Measurements from ENCODE around the gene BHLHA15.

Gene BHLHA15

DNA sequence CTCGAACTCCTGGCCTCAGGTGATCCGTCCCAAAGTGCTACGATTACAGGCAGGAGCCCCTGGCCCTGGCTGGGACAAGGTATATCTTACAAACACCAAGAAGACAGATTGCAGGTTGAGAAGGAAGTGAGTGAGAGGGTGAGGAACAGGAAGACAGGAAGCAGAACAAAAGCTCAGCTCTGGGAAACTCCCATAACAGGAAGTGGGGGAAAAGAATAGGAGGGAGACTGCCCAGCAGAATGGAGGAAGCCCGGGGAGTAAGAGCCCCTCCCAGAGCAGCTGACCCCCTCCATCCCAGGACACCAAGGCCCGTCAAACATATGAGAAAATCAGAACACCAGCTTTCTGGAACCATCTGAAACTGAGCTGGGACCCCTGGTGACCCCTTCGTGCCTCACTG is 37.9 kb downstream of the BHLHA15 start:
- H3K4me3 ChIP-seq (replicated peaks in 1 of 2; ENCODE audit: low read depth in 2 of 2, low read length in 2 of 2): no peak overlapping the region
- TF ChIP-seq, protein P1, sequence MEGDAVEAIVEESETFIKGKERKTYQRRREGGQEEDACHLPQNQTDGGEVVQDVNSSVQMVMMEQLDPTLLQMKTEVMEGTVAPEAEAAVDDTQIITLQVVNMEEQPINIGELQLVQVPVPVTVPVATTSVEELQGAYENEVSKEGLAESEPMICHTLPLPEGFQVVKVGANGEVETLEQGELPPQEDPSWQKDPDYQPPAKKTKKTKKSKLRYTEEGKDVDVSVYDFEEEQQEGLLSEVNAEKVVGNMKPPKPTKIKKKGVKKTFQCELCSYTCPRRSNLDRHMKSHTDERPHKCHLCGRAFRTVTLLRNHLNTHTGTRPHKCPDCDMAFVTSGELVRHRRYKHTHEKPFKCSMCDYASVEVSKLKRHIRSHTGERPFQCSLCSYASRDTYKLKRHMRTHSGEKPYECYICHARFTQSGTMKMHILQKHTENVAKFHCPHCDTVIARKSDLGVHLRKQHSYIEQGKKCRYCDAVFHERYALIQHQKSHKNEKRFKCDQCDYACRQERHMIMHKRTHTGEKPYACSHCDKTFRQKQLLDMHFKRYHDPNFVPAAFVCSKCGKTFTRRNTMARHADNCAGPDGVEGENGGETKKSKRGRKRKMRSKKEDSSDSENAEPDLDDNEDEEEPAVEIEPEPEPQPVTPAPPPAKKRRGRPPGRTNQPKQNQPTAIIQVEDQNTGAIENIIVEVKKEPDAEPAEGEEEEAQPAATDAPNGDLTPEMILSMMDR (IDR thresholded peaks at IDR 0.05; ENCODE audit: low read depth, low read length): no peak
- peak; percentile 20 to 47 for DNase-seq (ENCODE audit: low read depth in 2 of 2)

DNA sequence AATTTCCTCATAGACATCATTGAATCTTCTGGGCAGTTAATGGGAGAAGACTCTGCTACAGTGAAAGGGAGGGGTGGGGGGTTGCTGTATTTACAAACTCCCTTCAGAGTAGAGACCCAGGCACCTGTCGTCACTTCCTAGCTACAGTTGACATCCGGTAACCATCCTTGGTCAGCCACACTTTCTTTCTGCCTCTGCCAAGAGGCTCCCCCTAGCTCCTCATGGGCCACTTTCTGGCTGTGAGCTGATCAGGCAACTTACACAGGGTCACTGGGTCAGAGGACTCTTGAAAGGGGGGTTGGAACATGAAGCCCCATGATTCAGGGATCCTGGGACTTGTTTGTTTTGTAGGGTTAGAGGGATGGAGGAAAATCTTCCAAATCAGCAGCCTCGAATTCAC is 39.5 kb downstream of the BHLHA15 start:
- no peak for DNase-seq (ENCODE audit: low read depth in 2 of 2)
- TF ChIP-seq, protein P1 (IDR thresholded peaks at IDR 0.05; ENCODE audit: low read depth, low read length): no peak
- H3K4me3 ChIP-seq (replicated peaks in 1 of 2; ENCODE audit: low read depth in 2 of 2, low read length in 2 of 2): no peak overlapping the region

DNA sequence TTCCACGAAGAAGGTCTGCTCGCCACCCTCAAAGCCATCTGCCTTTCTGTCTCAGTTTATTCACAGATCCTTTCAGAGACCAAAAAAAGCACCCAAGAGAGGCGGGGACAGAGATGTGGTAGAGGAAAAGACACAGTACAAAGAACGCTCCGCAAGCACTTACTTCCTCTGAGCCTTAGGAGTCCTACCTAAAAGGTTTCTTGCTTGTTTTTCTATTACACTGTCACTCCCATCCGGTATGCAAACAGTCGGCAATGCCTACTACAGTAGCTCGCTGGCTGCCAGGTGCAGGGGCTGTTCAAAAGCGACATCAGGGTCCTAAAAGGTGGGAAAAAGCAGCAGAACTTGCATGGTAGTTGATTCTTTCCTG is 40.0 kb downstream of the BHLHA15 start:
- H3K4me3 ChIP-seq (replicated peaks in 1 of 2; ENCODE audit: low read depth in 2 of 2, low read length in 2 of 2): peak overlapping the region; percentile 92 to 95
- DNase-seq (ENCODE audit: low read depth in 2 of 2): no peak

DNA sequence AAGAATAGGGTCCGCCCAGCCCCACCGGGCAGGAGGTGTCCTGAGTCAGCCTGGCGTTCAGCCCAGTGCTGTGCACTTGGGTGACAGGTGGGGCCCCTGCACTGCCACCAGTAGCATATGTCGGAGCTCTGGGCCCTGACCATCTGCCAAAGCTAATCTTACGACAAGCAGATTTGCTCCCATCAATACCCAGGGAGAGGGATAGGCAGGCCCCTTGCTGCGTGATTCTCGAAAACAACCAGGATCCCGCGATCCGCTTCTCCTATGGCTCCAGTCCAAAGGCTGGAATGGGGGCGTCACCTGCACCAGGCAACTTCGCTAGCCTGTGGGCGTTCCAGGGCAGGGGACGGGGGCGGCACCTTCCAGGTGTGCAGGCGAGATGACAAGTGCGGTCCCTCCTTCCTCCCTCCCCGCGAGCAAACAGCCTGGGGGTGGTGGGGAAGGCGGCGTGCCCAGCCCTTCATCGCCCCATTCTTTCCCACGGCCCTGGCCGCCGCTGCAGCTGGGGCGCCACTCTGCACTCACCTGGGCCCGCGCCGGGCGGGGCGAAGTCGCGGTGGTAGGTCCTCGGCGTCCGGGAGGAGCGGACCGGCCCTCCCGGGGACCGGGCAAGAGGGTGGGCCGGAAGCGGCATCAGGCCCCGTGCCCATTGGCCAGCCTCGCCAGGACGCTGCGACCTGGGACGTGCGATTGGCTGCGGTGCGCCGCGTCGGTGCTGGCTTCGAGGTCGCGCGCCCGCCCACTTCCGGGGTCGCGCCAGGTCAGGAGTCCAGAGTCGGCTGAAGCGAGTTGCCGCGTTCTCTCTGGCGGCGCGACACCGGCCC is 40.6 kb downstream of the BHLHA15 start, which contains the start of gene TECPR1:
Gene TECPR1 (minus strand): TSS at position 632 of the 824 bp plus-strand sequence. CDS start 6,086 bp downstream, outside the sequence.
- DNase-seq (ENCODE audit: low read depth in 2 of 2): peak; percentile 87 to 93
- peak within 1 kb of the TSS; percentile 92 to 95 for H3K4me3 ChIP-seq (replicated peaks in 1 of 2; ENCODE audit: low read depth in 2 of 2, low read length in 2 of 2)
- TF ChIP-seq, protein P1 (IDR thresholded peaks at IDR 0.05; ENCODE audit: low read depth, low read length): no peak

More for the DNA sequence above, 40.0 kb downstream of the BHLHA15 start:
- TF ChIP-seq, protein P1 (IDR thresholded peaks at IDR 0.05; ENCODE audit: low read depth, low read length): no peak

DNA sequence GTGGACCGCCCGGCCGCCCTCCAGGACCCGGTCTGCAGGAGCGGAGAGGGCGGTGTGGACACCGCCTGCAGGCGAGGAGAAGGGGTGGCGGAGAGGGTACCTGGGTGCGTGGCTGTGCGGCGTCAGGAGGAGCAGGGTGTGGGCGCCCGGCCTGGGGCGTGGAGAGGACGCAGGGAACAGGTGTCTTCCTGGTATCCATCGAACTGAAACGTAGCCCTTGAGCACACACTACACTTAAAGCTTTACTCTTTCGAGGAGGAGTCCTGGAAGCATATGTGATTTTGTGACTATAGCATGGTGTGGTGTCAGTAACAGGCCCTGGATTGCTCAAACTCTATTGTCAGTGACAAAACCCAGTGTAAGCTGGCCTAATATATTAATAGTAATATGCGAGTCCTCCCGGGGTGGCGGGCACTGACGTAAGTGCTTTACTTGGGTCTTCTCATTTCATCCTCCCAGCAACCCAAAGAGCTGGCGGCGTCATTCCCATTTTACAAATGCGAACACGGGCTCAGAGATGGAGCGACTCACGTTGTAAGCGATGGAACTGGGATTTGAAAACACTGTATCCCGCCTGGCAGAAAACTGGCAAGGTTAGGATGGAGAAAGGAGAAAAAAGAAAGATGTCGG is 41.3 kb downstream of the BHLHA15 start:
- peak overlapping the region; percentile 92 to 95 for H3K4me3 ChIP-seq (replicated peaks in 1 of 2; ENCODE audit: low read depth in 2 of 2, low read length in 2 of 2)
- peak in 1 of 2 donors; percentile 12 for DNase-seq (ENCODE audit: low read depth in 2 of 2)
- TF ChIP-seq, protein P1 (IDR thresholded peaks at IDR 0.05; ENCODE audit: low read depth, low read length): no peak

DNA sequence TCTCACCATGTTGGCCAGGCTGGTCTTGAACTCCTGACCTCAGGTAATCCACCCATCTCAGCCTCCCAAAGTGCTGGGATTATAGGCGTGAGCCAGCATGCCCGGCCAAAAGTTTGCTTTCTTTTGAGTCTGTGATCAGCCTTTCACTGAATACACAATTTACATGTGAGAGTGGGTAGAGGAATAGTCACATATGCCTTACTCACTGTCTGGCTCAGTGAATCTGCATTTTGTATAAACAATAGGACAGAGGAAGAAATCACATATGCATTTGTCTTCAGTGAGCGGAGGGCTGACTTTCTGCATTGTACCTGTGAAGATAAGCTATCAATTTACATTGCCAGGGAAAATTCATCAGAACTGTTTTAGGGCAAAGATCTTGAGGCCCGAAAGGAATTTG is 43.3 kb downstream of the BHLHA15 start:
- TF ChIP-seq, protein P1 (IDR thresholded peaks at IDR 0.05; ENCODE audit: low read depth, low read length): no peak
- DNase-seq (ENCODE audit: low read depth in 2 of 2): no peak
- no peak overlapping the region for H3K4me3 ChIP-seq (replicated peaks in 1 of 2; ENCODE audit: low read depth in 2 of 2, low read length in 2 of 2)
